ENCODE results near the gene SPAG16. TPM values are rescaled to one million over a fixed set of nuclear protein-coding genes. Genes with fewer than 3 reads are reported as not detected.

The SPAG16 gene
- total RNA-seq, 1 experiment from 2014 or later = 0.30 TPM

DNA sequence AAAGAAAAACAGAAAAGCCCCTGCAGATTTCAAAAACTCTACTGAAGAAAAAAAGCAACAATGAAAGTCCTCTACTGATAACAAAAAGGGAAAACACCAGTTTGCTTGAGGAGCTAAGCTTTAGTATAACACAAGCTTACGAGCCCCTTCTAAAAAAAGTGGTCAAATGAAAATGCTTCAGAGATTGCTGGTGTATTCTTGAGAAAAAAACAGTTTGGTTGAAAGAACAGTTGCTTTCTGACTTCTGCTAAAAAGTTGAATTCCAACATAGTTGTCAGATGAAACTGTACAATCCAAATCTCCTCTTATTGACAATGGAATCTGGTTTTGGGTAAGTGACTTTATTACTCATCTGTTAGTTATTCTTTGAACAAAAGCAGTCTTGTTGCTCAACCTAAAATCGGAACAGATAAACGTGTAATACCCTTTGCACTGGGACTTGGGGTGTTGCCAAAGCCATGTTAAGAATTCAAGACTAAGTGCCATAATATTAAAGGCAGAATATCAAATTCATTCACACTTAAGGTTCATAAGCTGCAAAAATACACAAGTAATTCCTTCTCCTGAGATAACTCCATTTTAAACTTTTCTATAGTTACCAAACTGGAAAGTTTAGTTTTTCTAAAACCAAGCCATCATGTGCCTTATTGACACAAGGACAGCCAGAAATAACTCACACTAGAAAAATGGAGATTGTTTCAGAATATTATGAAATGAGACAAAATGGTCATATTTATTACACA, 45.3 kb upstream of the SPAG16 start:
- ATAC-seq (peak; percentile 86), DNase-seq (ENCODE audit: low read depth, low spot score) (peak; percentile 36)
- no peaks in the 10 kb centered on the region for H3K27me3 ChIP-seq (ENCODE audit: insufficient read depth, low read length)
- H3K36me3 ChIP-seq (ENCODE audit: control insufficient read depth in 1 of 2, insufficient read depth in 2 of 2, low read length in 2 of 2) = no peaks in the 10 kb centered on the region
- peak overlapping the region; percentile 66 for H3K4me2 ChIP-seq (ENCODE audit: low read length)
- H3K79me2 ChIP-seq (ENCODE audit: insufficient read depth, low read length) = no peaks in the 10 kb centered on the region
- peak; percentile 56; the same call in 1 of the 2 replicates for TF ChIP-seq JUND (IDR thresholded peaks at IDR 0.05)
- TF ChIP-seq SIN3A (IDR thresholded peaks at IDR 0.05; ENCODE audit: low read depth) = 0 out of 2 replicates have a peak, but pooled peaks have one; percentile 30
- TF ChIP-seq REST (IDR thresholded peaks at IDR 0.05; ENCODE audit: low read depth) = no peak
- peak; percentile 42; the same call in 1 of the 2 replicates for TF ChIP-seq SP1 (IDR thresholded peaks at IDR 0.05; ENCODE audit: low read depth)
- TF ChIP-seq CEBPB (IDR thresholded peaks at IDR 0.05; ENCODE audit: low read depth) = peak; percentile 76
- TF ChIP-seq FOSL1 (IDR thresholded peaks at IDR 0.05; ENCODE audit: low read depth) = peak; percentile 64
- TF ChIP-seq EGR1 (IDR thresholded peaks at IDR 0.05; ENCODE audit: low read depth) = no peak
- no peak for TF ChIP-seq MAX (IDR thresholded peaks at IDR 0.05)
- TF ChIP-seq, protein P1, sequence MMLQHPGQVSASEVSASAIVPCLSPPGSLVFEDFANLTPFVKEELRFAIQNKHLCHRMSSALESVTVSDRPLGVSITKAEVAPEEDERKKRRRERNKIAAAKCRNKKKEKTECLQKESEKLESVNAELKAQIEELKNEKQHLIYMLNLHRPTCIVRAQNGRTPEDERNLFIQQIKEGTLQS (IDR thresholded peaks at IDR 0.05) = no peak
- H3K9me2 ChIP-seq (ENCODE audit: insufficient read depth) = no peaks in the 10 kb centered on the region
- peak overlapping the region; percentile 93 for H2AFZ ChIP-seq (ENCODE audit: low read depth, low read length, poor library complexity, severe bottlenecking)
- H3K4me1 ChIP-seq (ENCODE audit: control insufficient read depth in 1 of 2, insufficient read depth in 2 of 2, low read length in 2 of 2) = peaks cover 10 to 16% of the 10 kb centered on the region in 2 experiments; a peak in 3 of 4 replicates
- 0 out of 2 replicates have a peak overlapping the region, but pooled peaks have one; percentile 19 for H3K27ac ChIP-seq (ENCODE audit: low read depth, low read length)
- no peaks in the 10 kb centered on the region for H4K20me1 ChIP-seq (ENCODE audit: insufficient read depth)
- CTCF ChIA-PET = no interaction called here
- RAD21 ChIA-PET (ENCODE audit: low non-redundant PET in 1 of 2, low total read pairs in 2 of 2, uncharacterized antibody in 2 of 2, unreplicated experiment in 2 of 2) = no interaction called here
- H3K4me3 ChIP-seq (replicated peaks in 1 of 2; ENCODE audit: low read depth in 1 of 2, low read length in 2 of 2) = peak overlapping the region in 1 of 2 experiments; percentile 30; a peak in 2 of 4 replicates
- intact Hi-C loops (cut with micrococcal nuclease) = no loop called here
- no peaks in the 10 kb centered on the region for H3K9me3 ChIP-seq (ENCODE audit: control insufficient read depth in 1 of 2, insufficient read depth in 1 of 2, low read depth in 1 of 2, low read length in 2 of 2)
- H3K9ac ChIP-seq (ENCODE audit: low read length) = no peak overlapping the region
- BruUV-seq (replicated peaks) = no TSS peak
- POLR2A ChIA-PET = no interaction called here
